Measurements from ENCODE around the gene CDK5R1. TPM values are rescaled to one million over a fixed set of nuclear protein-coding genes. Genes with fewer than 3 reads are reported as not detected.

CDK5R1 gene
- polyA plus RNA-seq, 1 experiment = 0.22 TPM

- TF ChIP-seq, protein P1, sequence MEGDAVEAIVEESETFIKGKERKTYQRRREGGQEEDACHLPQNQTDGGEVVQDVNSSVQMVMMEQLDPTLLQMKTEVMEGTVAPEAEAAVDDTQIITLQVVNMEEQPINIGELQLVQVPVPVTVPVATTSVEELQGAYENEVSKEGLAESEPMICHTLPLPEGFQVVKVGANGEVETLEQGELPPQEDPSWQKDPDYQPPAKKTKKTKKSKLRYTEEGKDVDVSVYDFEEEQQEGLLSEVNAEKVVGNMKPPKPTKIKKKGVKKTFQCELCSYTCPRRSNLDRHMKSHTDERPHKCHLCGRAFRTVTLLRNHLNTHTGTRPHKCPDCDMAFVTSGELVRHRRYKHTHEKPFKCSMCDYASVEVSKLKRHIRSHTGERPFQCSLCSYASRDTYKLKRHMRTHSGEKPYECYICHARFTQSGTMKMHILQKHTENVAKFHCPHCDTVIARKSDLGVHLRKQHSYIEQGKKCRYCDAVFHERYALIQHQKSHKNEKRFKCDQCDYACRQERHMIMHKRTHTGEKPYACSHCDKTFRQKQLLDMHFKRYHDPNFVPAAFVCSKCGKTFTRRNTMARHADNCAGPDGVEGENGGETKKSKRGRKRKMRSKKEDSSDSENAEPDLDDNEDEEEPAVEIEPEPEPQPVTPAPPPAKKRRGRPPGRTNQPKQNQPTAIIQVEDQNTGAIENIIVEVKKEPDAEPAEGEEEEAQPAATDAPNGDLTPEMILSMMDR (IDR thresholded peaks at IDR 0.05; ENCODE audit: low read depth, low read length) = no peak
- H3K9me3 ChIP-seq (ENCODE audit: control insufficient read depth, insufficient read depth, low read length) = no peaks in the 10 kb centered on the region
- ChIA-PET CTCF (no interaction called here), POLR2A (no interaction called here)
- no peak overlapping the region for H3K4me3 ChIP-seq (ENCODE audit: low read depth, low read length)
- peaks cover 8% of the 10 kb centered on the region for H3K27me3 ChIP-seq (ENCODE audit: control insufficient read depth, insufficient read depth, low read length)
- no peak for DNase-seq (ENCODE audit: low read depth, low spot score)
- H3K27ac ChIP-seq (ENCODE audit: low read depth, low read length) = no peak overlapping the region
Observed at GRCh38 chr17:32528825-32529224, 42.0 kb downstream of the CDK5R1 start.

DNA sequence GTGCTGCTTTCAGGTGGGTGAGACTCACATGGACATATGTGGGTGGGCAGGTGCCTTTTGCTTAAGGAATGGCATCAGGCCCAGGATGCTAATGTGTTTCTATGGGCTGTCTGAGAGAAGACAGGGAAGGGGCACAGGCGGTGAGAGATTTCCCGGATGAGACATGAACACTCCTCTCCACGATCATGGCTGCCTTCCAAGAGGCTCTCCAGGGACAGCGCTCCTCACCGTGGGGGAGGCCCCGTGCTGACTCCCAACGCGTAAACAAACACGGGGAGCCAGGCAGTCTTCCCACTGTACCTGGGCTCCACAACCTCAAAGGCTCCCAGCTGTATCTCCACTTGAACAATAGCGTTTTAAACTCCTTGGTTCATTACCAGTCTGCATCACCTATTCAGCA, 42.8 kb downstream of the CDK5R1 start:
- Histone ChIP-seq H3K27me3 (ENCODE audit: control insufficient read depth, insufficient read depth, low read length) (peaks cover 8% of the 10 kb centered on the region), H3K27ac (ENCODE audit: low read depth, low read length) (no peak overlapping the region), H3K9me3 (ENCODE audit: control insufficient read depth, insufficient read depth, low read length) (no peaks in the 10 kb centered on the region), H3K4me3 (ENCODE audit: low read depth, low read length) (no peak overlapping the region)
- ChIA-PET POLR2A (no interaction called here), CTCF (no interaction called here)
- no peak for DNase-seq (ENCODE audit: low read depth, low spot score)
- TF ChIP-seq, protein P1 (IDR thresholded peaks at IDR 0.05; ENCODE audit: low read depth, low read length) = no peak

DNA sequence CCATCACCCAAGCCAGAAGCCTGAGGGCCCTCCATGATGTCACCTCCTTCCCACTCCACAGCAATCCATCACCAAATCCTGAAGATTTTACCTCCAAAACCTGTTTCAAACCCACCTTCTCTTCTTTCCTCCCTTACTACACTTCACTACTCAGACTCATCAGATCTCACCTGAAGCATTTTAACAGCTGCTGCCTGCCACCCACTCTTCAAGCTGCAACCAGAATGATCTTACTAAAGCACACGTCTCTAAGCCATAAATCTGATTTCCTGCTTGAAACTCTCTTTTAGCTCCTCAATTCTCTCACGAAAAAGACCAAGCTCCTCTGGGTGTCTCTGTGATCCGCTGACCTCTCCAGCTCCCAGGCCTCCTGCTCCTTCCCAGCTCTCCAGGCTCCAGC, 46.5 kb downstream of the CDK5R1 start:
- POLR2A ChIA-PET = no interaction called here
- TF ChIP-seq, protein P1 (IDR thresholded peaks at IDR 0.05; ENCODE audit: low read depth, low read length) = no peak
- Histone ChIP-seq H3K9me3 (ENCODE audit: control insufficient read depth, insufficient read depth, low read length) (no peaks in the 10 kb centered on the region), H3K27me3 (ENCODE audit: control insufficient read depth, insufficient read depth, low read length) (peaks cover 3% of the 10 kb centered on the region), H3K27ac (ENCODE audit: low read depth, low read length) (no peak overlapping the region), H3K4me3 (ENCODE audit: low read depth, low read length) (no peak overlapping the region)
- CTCF ChIA-PET = interaction anchor here (0.6 kb wide), 1 partner anchor 83 kb away, joined by 4 read pairs; no protein-coding TSS in a partner anchor
- DNase-seq (ENCODE audit: low read depth, low spot score) = no peak

DNA sequence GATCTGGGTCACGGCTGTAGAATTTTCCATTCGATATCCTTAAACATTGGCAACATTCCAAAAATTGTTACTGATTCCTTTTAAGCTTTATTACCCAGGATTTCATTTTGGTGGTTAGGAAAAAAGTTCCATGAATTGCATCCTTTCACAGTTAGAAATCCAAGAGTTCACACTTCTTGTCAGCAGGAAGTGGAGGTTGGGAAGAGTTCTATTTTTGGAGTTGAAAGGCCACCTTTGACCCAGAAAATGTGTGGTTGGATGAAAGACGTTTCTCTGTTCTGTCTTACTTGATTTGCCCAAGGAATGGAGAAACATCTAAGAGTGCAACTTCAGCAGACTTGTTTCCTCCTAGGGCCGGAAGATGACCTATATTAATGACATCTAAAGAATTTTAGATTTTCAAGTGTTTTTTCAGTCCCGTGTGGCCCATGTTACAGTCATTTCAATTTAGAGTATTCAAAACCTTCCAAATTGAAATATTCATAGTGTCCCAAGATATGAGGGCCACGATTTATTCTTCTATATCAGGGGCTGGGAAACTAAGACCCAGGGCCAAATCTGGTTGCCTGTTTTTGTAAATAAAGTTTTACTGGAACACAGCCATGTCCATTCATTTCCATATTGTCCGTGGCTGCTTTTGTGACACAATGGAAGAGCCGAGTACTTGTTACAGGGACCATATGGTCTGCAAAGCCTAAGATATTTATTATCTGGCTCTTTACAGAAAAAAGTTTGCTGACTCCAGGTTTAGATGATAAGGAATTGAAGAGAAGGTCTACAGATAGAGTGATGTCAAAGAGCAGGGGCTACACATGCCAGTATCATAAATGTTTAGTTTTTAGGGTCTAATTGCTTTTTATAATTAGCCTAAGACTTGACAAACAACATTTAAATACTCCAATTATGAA, 50.2 kb downstream of the CDK5R1 start:
- CTCF ChIA-PET = no interaction called here
- POLR2A ChIA-PET = no interaction called here
- no peak for DNase-seq (ENCODE audit: low read depth, low spot score)
- H3K27ac ChIP-seq (ENCODE audit: low read depth, low read length) = no peak overlapping the region
- H3K9me3 ChIP-seq (ENCODE audit: control insufficient read depth, insufficient read depth, low read length) = no peaks in the 10 kb centered on the region
- TF ChIP-seq, protein P1 (IDR thresholded peaks at IDR 0.05; ENCODE audit: low read depth, low read length) = no peak
- no peak overlapping the region for H3K4me3 ChIP-seq (ENCODE audit: low read depth, low read length)
- H3K27me3 ChIP-seq (ENCODE audit: control insufficient read depth, insufficient read depth, low read length) = no peaks in the 10 kb centered on the region

Small RNA genes lying within 50 kb of the gene (small RNA-seq; reads per million reads assigned to genes)
- gene RF00019 (ENCODE audit: insufficient read length, low read depth) = not detected

Other genes with a start within 250 kb of the CDK5R1 start
- gene RHBDL3, start 221.2 kb upstream of the CDK5R1 start, polyA plus RNA-seq (2011; rRNA removed) = 0.06 TPM in 1 of 2 replicates, not detected in the other
- gene C17orf75, start 144.8 kb upstream of the CDK5R1 start, polyA plus RNA-seq (2011; rRNA removed) = 16.6 and 19.1 TPM in 2 replicates
- gene ZNF207, start 136.8 kb upstream of the CDK5R1 start, polyA plus RNA-seq (2011; rRNA removed) = 219 and 239 TPM in 2 replicates
- gene PSMD11, start 42.5 kb upstream of the CDK5R1 start, polyA plus RNA-seq (2011; rRNA removed) = 85.0 and 99.0 TPM in 2 replicates